Caco-2 (cell line): Measurements from ENCODE around the gene CASZ1. TPM values are rescaled to one million over a fixed set of nuclear protein-coding genes. Genes with fewer than 3 reads are reported as not detected.

Experiments used
- BruUV-seq: library from RNA; stranded (reverse); fragments of 400-500 nt; replicated peaks from 2 replicates; lab custom pipeline; 2021; lab: Mats Ljungman, UMichigan
- CTCF ChIA-PET: fragments of 300-600 bp; sonication (Branson Sonifier 250); formaldehyde crosslinking; loops from one replicate; lab custom pipeline; 2022; ENCODE audit warnings: antibody characterized with exemption; lab: Charles Lee
- POLR2A ChIA-PET: fragments of 300-600 bp; sonication (Branson Sonifier 250); formaldehyde crosslinking; loops from one replicate; lab custom pipeline; 2022; ENCODE audit warnings: antibody characterized with exemption; lab: Charles Lee
- DNase-seq, 2 experiments: peaks; one replicate each; pipeline versions ENCODE4 v3.0.0 to v3.0.0-alpha.2; 2020 to 2022
- H3K27me3 ChIP-seq: replicated peaks from 2 replicates; pipeline ENCODE4 v1.6.0; 2011; ENCODE audit warnings: low read length; ENCODE audit not compliant: control insufficient read depth, insufficient read depth
- H3K36me3 ChIP-seq: 2 replicates; pipeline ENCODE4 v1.5.1; 2011; ENCODE audit warnings: low read length; ENCODE audit not compliant: control insufficient read depth, insufficient read depth
- H3K4me1 ChIP-seq: fragments of 250-450 bp; sonication (Bioruptor Pico); 2 replicates; pipeline ENCODE4 v1.5.1; 2020; ENCODE audit warnings: mild to moderate bottlenecking
- H3K4me3 ChIP-seq: 2 replicates; pipeline ENCODE4 v1.5.1; 2011; ENCODE audit warnings: low read depth, mild to moderate bottlenecking, control low read depth, low read length
- H3K9me3 ChIP-seq: fragments of 250-450 bp; sonication (Bioruptor Pico); 2 replicates; pipeline ENCODE4 v1.5.1; 2020; ENCODE audit warnings: mild to moderate bottlenecking, moderate library complexity
- H3K27ac Mint-ChIP-seq: one replicate; pipeline ENCODE4 v1.8.0; 2022; ENCODE audit warnings: mixed read lengths; ENCODE audit not compliant: unreplicated experiment
- H3K27me3 Mint-ChIP-seq: one replicate; pipeline ENCODE4 v1.8.0; 2022; ENCODE audit warnings: mixed read lengths; ENCODE audit not compliant: insufficient read depth, unreplicated experiment
- H3K36me3 Mint-ChIP-seq: one replicate; pipeline ENCODE4 v1.8.0; 2022; ENCODE audit warnings: mild to moderate bottlenecking, mixed read lengths; ENCODE audit not compliant: insufficient read depth, unreplicated experiment
- H3K4me1 Mint-ChIP-seq: one replicate; pipeline ENCODE4 v1.8.0; 2022; ENCODE audit warnings: low read depth, mixed read lengths; ENCODE audit not compliant: unreplicated experiment
- H3K4me3 Mint-ChIP-seq: one replicate; pipeline ENCODE4 v1.8.0; 2022; ENCODE audit warnings: mild to moderate bottlenecking, moderate library complexity, mixed read lengths; ENCODE audit not compliant: unreplicated experiment
- H3K9me3 Mint-ChIP-seq: one replicate; pipeline ENCODE4 v1.8.0; 2022; ENCODE audit warnings: mixed read lengths; ENCODE audit not compliant: unreplicated experiment
- CTCF ChIP-seq, 2 experiments: fragments of 200-600 bp in 1 of 2; IDR thresholded peaks; 1 replicate in 1 of 2; 2 replicates in 1 of 2; pipeline versions ENCODE4 v1.5.1 to v1.8.0; 2011 to 2022; ENCODE audit warnings: antibody characterized with exemption in 1 of 2, control low read depth in 1 of 2, inconsistent platforms in 1 of 2, low read depth in 1 of 2, low read length in 1 of 2, mild to moderate bottlenecking in 1 of 2, moderate library complexity in 1 of 2; ENCODE audit not compliant: insufficient read depth in 1 of 2, severe bottlenecking in 1 of 2, unreplicated experiment in 1 of 2
- intact Hi-C: fragments of 100-400 bp; cut with micrococcal nuclease; formaldehyde crosslinking; loops from one replicate; pipeline ENCODE4 v1.10.0; 2022; ENCODE audit not compliant: unreplicated experiment
- total RNA-seq: library from RNA; stranded (reverse); gene quantifications from 2 replicates; pipeline ENCODE4 v1.2.3, GENCODE V29; 2022

CASZ1 gene
- total RNA-seq, 1 experiment from 2014 or later: 10.9 TPM

GRCh38 chr1:10635085-10635896 is 161.2 kb downstream of the CASZ1 start:
- no TSS peak for BruUV-seq
- Histone ChIP-seq H3K9me3 (no peaks in the 10 kb centered on the region), H3K4me1 (no peaks in the 10 kb centered on the region), H3K36me3 (no peaks in the 10 kb centered on the region), H3K4me3 (no peak overlapping the region), H3K27me3 (no peaks in the 10 kb centered on the region)
- DNase-seq: no peak
- Mint-ChIP-seq H3K27ac (no peak overlapping the region), H3K4me1 (no peaks in the 10 kb centered on the region), H3K4me3 (no peak overlapping the region), H3K27me3 (no peaks in the 10 kb centered on the region), H3K36me3 (peaks cover 7% of the 10 kb centered on the region), H3K9me3 (no peaks in the 10 kb centered on the region)
- intact Hi-C loops: loop anchor here (10.0 kb wide), 1 partner anchor 120 kb away; no protein-coding TSS in a partner anchor
- no peak for TF ChIP-seq CTCF (IDR thresholded peaks at IDR 0.05; ENCODE audit: insufficient read depth in 1 of 2, low read depth in 1 of 2, low read length in 1 of 2, severe bottlenecking in 1 of 2, unreplicated experiment in 1 of 2)
- POLR2A ChIA-PET: no interaction called here
- CTCF ChIA-PET: no interaction called here

DNA sequence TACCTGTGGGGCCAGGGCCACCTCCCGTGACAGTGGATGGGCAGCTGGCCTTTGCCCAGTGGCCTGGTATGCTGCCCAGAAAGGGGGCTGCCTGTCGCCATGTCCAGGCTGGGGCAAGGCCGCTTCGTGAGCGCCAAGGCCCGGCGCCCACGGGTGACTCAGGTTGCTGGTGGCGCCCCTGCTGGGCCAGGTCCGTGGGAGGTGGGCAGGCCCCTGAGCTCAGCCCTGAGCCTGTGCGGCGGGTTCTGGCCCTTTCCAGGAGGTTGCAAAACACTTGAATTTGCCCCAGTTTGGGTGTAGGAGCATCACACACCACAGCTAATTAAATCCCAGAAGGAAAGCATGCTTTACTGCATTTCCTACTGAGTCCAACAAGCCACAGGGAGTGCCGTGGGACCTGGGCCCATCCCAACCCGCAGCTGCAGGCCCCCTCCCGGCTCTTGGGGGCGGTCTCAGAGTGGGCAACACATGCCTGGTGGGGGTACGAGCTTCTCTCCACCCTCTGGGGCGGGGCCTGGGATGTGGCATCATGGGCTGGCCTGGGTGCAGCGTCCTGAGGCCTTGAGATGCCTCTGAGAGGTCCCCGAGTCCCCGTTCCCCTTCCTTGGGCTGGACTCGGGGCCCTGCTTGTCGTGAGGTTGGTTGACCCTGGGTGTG is 161.9 kb downstream of the CASZ1 start:
- Histone ChIP-seq H3K36me3 (no peaks in the 10 kb centered on the region), H3K4me3 (no peak overlapping the region), H3K27me3 (no peaks in the 10 kb centered on the region), H3K9me3 (no peaks in the 10 kb centered on the region), H3K4me1 (no peaks in the 10 kb centered on the region)
- Mint-ChIP-seq H3K4me1 (no peaks in the 10 kb centered on the region), H3K36me3 (peaks cover 7% of the 10 kb centered on the region), H3K27me3 (no peaks in the 10 kb centered on the region), H3K9me3 (no peaks in the 10 kb centered on the region), H3K27ac (no peak overlapping the region), H3K4me3 (no peak overlapping the region)
- no peak for DNase-seq
- no TSS peak for BruUV-seq
- intact Hi-C loops: loop anchor here (10.0 kb wide), 1 partner anchor 120 kb away; no protein-coding TSS in a partner anchor
- CTCF ChIA-PET: no interaction called here
- POLR2A ChIA-PET: no interaction called here
- TF ChIP-seq CTCF (IDR thresholded peaks at IDR 0.05; ENCODE audit: insufficient read depth in 1 of 2, low read depth in 1 of 2, low read length in 1 of 2, severe bottlenecking in 1 of 2, unreplicated experiment in 1 of 2): no peak

DNA sequence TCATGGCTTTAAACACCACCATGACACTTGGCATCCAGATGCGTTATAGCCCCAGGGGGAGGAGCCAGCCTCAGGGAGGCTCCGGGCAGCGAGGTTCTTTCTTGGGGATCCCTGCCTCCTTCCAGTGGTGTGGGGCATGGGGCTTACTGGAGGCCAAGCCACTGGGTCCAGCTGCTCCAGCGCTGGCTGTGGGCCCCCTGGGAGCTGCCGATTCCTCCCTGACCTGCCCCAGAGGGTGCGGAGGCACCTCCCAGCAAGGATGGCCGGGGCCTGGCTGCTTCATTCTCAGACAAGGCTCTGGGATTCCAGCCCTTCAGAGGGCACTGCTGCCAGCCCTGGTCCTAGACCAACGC is 162.4 kb downstream of the CASZ1 start:
- Mint-ChIP-seq H3K4me3 (no peak overlapping the region), H3K27ac (no peak overlapping the region), H3K36me3 (peaks cover 7% of the 10 kb centered on the region), H3K27me3 (no peaks in the 10 kb centered on the region), H3K4me1 (no peaks in the 10 kb centered on the region), H3K9me3 (no peaks in the 10 kb centered on the region)
- Histone ChIP-seq H3K9me3 (no peaks in the 10 kb centered on the region), H3K36me3 (no peaks in the 10 kb centered on the region), H3K4me1 (no peaks in the 10 kb centered on the region), H3K27me3 (no peaks in the 10 kb centered on the region), H3K4me3 (no peak overlapping the region)
- ChIA-PET CTCF (no interaction called here), POLR2A (no interaction called here)
- no peak for DNase-seq
- no TSS peak for BruUV-seq
- intact Hi-C loops: loop anchor here (10.0 kb wide), 1 partner anchor 119 kb away; no protein-coding TSS in a partner anchor
- TF ChIP-seq CTCF (IDR thresholded peaks at IDR 0.05; ENCODE audit: insufficient read depth in 1 of 2, low read depth in 1 of 2, low read length in 1 of 2, severe bottlenecking in 1 of 2, unreplicated experiment in 1 of 2): no peak
